HEK293 (cell line): ENCODE data around the gene SH3GLB1.

Experiments
- MEIS1 ChIP-seq: sonication (generic); formaldehyde crosslinking; IDR thresholded peaks from 2 replicates; pipeline ENCODE4 v1.8.1; 2022; ENCODE audit warnings: missing genetic modification reagents, mild to moderate bottlenecking, borderline replicate concordance
- OVOL3 ChIP-seq: fragments of 450-650 bp; formaldehyde crosslinking; IDR thresholded peaks from 2 replicates; pipeline ENCODE4 v1.5.1; 2016; ENCODE audit warnings: missing biosample characterization, missing genetic modification characterization
- ZNF133 ChIP-seq: fragments of 450-650 bp; formaldehyde crosslinking; IDR thresholded peaks from 2 replicates; pipeline ENCODE4 v1.5.1; 2016; ENCODE audit warnings: missing biosample characterization, missing genetic modification characterization
- ZNF549 ChIP-seq: fragments of 450-650 bp; IDR thresholded peaks from 2 replicates; pipeline ENCODE4 v1.5.1; 2018; ENCODE audit warnings: missing biosample characterization, missing genetic modification characterization, mild to moderate bottlenecking, inconsistent platforms, moderate library complexity
- ZNF623 ChIP-seq: fragments of 450-650 bp; formaldehyde crosslinking; IDR thresholded peaks from 2 replicates; pipeline ENCODE4 v1.5.1; 2016; ENCODE audit warnings: missing biosample characterization, missing genetic modification characterization
- TF ChIP-seq, protein P1 (sequence below): fragments of 450-650 bp; formaldehyde crosslinking; IDR thresholded peaks from 2 replicates; pipeline ENCODE4 v1.5.1; 2016; ENCODE audit warnings: missing biosample characterization, missing genetic modification characterization
- TF ChIP-seq, protein P2 (sequence below): fragments of 450-650 bp; formaldehyde crosslinking; IDR thresholded peaks from 2 replicates; pipeline ENCODE4 v1.5.1; 2016; ENCODE audit warnings: missing biosample characterization, missing genetic modification characterization
- TF ChIP-seq, protein P3 (sequence below): fragments of 450-650 bp; formaldehyde crosslinking; IDR thresholded peaks from 2 replicates; pipeline ENCODE4 v1.5.1; 2016; ENCODE audit warnings: missing biosample characterization, missing genetic modification characterization
- TF ChIP-seq, protein P4 (sequence below): IDR thresholded peaks from 2 replicates; pipeline ENCODE4 v1.6.1; 2011; ENCODE audit warnings: mild to moderate bottlenecking, low read depth, low read length, borderline replicate concordance
- TF ChIP-seq, protein P5 (sequence below): fragments of 450-650 bp; formaldehyde crosslinking; IDR thresholded peaks from 2 replicates; pipeline ENCODE4 v1.5.1; 2016; ENCODE audit warnings: missing biosample characterization, missing genetic modification characterization
- TF ChIP-seq, protein P6 (sequence below): fragments of 450-650 bp; IDR thresholded peaks from 2 replicates; pipeline ENCODE4 v1.5.1; 2018; ENCODE audit warnings: missing biosample characterization, missing genetic modification characterization

DNA sequence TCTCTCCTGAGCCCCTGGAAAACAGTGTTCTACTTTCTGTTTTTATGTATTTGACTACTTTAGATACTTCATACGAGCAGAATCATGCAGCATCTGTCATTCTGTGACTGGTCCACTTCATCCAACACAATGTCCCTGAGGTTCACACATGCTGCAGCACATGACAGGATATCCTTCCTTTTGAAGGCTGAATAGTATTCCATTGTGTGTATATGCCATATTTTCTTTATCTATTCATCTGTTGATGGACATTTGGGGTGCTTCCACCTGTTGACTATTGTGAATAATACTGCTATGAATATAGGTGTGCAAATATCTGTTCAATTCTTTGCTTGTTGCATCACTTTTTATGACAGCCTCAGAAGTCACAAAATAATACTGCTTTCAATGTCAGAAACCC lies 55.8 kb downstream of the SH3GLB1 start:
- TF ChIP-seq, protein P1, sequence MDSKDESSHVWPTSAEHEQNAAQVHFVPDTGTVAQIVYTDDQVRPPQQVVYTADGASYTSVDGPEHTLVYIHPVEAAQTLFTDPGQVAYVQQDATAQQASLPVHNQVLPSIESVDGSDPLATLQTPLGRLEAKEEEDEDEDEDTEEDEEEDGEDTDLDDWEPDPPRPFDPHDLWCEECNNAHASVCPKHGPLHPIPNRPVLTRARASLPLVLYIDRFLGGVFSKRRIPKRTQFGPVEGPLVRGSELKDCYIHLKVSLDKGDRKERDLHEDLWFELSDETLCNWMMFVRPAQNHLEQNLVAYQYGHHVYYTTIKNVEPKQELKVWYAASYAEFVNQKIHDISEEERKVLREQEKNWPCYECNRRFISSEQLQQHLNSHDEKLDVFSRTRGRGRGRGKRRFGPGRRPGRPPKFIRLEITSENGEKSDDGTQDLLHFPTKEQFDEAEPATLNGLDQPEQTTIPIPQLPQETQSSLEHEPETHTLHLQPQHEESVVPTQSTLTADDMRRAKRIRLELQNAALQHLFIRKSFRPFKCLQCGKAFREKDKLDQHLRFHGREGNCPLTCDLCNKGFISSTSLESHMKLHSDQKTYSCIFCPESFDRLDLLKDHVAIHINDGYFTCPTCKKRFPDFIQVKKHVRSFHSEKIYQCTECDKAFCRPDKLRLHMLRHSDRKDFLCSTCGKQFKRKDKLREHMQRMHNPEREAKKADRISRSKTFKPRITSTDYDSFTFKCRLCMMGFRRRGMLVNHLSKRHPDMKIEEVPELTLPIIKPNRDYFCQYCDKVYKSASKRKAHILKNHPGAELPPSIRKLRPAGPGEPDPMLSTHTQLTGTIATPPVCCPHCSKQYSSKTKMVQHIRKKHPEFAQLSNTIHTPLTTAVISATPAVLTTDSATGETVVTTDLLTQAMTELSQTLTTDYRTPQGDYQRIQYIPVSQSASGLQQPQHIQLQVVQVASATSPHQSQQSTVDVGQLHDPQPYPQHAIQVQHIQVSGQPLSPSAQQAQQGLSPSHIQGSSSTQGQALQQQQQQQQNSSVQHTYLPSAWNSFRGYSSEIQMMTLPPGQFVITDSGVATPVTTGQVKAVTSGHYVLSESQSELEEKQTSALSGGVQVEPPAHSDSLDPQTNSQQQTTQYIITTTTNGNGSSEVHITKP (tag by site-specific recombination), result no peak
- TF ChIP-seq ZNF623 (no peak), OVOL3 (tag by site-specific recombination) (no peak), ZNF133 (tag by site-specific recombination) (no peak), MEIS1 (CRISPR knock-in tag) (no peak), ZNF549 (tag by site-specific recombination) (no peak)
- TF ChIP-seq, protein P2, sequence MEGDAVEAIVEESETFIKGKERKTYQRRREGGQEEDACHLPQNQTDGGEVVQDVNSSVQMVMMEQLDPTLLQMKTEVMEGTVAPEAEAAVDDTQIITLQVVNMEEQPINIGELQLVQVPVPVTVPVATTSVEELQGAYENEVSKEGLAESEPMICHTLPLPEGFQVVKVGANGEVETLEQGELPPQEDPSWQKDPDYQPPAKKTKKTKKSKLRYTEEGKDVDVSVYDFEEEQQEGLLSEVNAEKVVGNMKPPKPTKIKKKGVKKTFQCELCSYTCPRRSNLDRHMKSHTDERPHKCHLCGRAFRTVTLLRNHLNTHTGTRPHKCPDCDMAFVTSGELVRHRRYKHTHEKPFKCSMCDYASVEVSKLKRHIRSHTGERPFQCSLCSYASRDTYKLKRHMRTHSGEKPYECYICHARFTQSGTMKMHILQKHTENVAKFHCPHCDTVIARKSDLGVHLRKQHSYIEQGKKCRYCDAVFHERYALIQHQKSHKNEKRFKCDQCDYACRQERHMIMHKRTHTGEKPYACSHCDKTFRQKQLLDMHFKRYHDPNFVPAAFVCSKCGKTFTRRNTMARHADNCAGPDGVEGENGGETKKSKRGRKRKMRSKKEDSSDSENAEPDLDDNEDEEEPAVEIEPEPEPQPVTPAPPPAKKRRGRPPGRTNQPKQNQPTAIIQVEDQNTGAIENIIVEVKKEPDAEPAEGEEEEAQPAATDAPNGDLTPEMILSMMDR (tag by site-specific recombination), result no peak
- TF ChIP-seq, protein P3, sequence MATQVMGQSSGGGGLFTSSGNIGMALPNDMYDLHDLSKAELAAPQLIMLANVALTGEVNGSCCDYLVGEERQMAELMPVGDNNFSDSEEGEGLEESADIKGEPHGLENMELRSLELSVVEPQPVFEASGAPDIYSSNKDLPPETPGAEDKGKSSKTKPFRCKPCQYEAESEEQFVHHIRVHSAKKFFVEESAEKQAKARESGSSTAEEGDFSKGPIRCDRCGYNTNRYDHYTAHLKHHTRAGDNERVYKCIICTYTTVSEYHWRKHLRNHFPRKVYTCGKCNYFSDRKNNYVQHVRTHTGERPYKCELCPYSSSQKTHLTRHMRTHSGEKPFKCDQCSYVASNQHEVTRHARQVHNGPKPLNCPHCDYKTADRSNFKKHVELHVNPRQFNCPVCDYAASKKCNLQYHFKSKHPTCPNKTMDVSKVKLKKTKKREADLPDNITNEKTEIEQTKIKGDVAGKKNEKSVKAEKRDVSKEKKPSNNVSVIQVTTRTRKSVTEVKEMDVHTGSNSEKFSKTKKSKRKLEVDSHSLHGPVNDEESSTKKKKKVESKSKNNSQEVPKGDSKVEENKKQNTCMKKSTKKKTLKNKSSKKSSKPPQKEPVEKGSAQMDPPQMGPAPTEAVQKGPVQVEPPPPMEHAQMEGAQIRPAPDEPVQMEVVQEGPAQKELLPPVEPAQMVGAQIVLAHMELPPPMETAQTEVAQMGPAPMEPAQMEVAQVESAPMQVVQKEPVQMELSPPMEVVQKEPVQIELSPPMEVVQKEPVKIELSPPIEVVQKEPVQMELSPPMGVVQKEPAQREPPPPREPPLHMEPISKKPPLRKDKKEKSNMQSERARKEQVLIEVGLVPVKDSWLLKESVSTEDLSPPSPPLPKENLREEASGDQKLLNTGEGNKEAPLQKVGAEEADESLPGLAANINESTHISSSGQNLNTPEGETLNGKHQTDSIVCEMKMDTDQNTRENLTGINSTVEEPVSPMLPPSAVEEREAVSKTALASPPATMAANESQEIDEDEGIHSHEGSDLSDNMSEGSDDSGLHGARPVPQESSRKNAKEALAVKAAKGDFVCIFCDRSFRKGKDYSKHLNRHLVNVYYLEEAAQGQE (tag by site-specific recombination), result no peak
- TF ChIP-seq, protein P4, sequence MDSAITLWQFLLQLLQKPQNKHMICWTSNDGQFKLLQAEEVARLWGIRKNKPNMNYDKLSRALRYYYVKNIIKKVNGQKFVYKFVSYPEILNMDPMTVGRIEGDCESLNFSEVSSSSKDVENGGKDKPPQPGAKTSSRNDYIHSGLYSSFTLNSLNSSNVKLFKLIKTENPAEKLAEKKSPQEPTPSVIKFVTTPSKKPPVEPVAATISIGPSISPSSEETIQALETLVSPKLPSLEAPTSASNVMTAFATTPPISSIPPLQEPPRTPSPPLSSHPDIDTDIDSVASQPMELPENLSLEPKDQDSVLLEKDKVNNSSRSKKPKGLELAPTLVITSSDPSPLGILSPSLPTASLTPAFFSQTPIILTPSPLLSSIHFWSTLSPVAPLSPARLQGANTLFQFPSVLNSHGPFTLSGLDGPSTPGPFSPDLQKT, result no peak
- TF ChIP-seq, protein P5, sequence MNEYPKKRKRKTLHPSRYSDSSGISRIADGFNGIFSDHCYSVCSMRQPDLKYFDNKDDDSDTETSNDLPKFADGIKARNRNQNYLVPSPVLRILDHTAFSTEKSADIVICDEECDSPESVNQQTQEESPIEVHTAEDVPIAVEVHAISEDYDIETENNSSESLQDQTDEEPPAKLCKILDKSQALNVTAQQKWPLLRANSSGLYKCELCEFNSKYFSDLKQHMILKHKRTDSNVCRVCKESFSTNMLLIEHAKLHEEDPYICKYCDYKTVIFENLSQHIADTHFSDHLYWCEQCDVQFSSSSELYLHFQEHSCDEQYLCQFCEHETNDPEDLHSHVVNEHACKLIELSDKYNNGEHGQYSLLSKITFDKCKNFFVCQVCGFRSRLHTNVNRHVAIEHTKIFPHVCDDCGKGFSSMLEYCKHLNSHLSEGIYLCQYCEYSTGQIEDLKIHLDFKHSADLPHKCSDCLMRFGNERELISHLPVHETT (tag by site-specific recombination), result no peak
- TF ChIP-seq, protein P6, sequence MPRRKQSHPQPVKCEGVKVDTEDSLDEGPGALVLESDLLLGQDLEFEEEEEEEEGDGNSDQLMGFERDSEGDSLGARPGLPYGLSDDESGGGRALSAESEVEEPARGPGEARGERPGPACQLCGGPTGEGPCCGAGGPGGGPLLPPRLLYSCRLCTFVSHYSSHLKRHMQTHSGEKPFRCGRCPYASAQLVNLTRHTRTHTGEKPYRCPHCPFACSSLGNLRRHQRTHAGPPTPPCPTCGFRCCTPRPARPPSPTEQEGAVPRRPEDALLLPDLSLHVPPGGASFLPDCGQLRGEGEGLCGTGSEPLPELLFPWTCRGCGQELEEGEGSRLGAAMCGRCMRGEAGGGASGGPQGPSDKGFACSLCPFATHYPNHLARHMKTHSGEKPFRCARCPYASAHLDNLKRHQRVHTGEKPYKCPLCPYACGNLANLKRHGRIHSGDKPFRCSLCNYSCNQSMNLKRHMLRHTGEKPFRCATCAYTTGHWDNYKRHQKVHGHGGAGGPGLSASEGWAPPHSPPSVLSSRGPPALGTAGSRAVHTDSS (tag by site-specific recombination), result no peak
